Neural cell (in vitro differentiated cells): ENCODE data around the gene BRIP1. TPM values are rescaled to one million over a fixed set of nuclear protein-coding genes. Genes with fewer than 3 reads are reported as not detected.

ENCODE experiments used
- H2AFZ ChIP-seq: fragments of 200-600, 300-800 bp; sonication (generic), shearing (Covaris generic); 2 replicates; pipeline ENCODE4 v1.6.0; 2014; ENCODE audit warnings: low read depth, mild to moderate bottlenecking, antibody characterized with exemption, low read length, moderate library complexity
- H3F3A ChIP-seq: fragments of 200-600 bp; shearing (Covaris generic); 2 replicates; pipeline ENCODE4 v1.6.1; 2016; ENCODE audit warnings: mild to moderate bottlenecking, moderate library complexity, mixed read lengths, antibody characterized with exemption, low read length; ENCODE audit not compliant: insufficient read depth, poor library complexity, severe bottlenecking
- H3K27ac ChIP-seq: fragments of 200-600, 300-800 bp; sonication (generic), shearing (Covaris generic); 2 replicates; pipeline ENCODE4 v1.5.1; 2014; ENCODE audit warnings: mild to moderate bottlenecking, low read length, moderate library complexity
- H3K27me3 ChIP-seq: fragments of 300-800, 200-600 bp; sonication (generic), shearing (Covaris generic); 2 replicates; pipeline ENCODE4 v1.6.0; 2014; ENCODE audit warnings: mild to moderate bottlenecking, low read depth, low read length, moderate library complexity; ENCODE audit not compliant: insufficient read depth
- H3K36me3 ChIP-seq: fragments of 300-800, 200-600 bp; sonication (generic), shearing (Covaris generic); 2 replicates; pipeline ENCODE4 v1.5.1; 2014; ENCODE audit warnings: mild to moderate bottlenecking, antibody characterized with exemption, low read length, moderate library complexity; ENCODE audit not compliant: insufficient read depth
- H3K4me2 ChIP-seq: fragments of 300-800, 200-600 bp; sonication (generic), shearing (Covaris generic); 2 replicates; pipeline ENCODE4 v1.6.0; 2014; ENCODE audit warnings: mild to moderate bottlenecking, low read length
- H3K4me3 ChIP-seq: fragments of 300-800, 200-600 bp; sonication (generic), shearing (Covaris generic); 2 replicates; pipeline ENCODE4 v1.5.1; 2014; ENCODE audit warnings: mild to moderate bottlenecking, low read length, moderate library complexity
- H3K79me2 ChIP-seq: fragments of 200-600 bp; shearing (Covaris generic); replicated peaks from 2 replicates; pipeline ENCODE4 v1.6.0; 2014; ENCODE audit warnings: mild to moderate bottlenecking, low read length, moderate library complexity; ENCODE audit not compliant: insufficient read depth
- H3K9ac ChIP-seq: fragments of 300-800, 200-600 bp; sonication (generic), shearing (Covaris generic); 2 replicates; pipeline ENCODE4 v1.6.1; 2016; ENCODE audit warnings: mild to moderate bottlenecking, low read length, mixed read lengths
- H3K9me2 ChIP-seq: fragments of 200-600 bp; shearing (Covaris generic); 2 replicates; pipeline ENCODE4 v1.6.1; 2016; ENCODE audit warnings: mild to moderate bottlenecking, low read length, mixed read lengths; ENCODE audit not compliant: insufficient read depth
- H3K9me3 ChIP-seq: fragments of 200-600, 300-800 bp; sonication (generic), shearing (Covaris generic); 2 replicates; pipeline ENCODE4 v1.6.1; 2016; ENCODE audit warnings: mild to moderate bottlenecking, mixed run types, low read length, moderate library complexity, mixed read lengths
- H4K20me1 ChIP-seq: fragments of 200-600 bp; shearing (Covaris generic); 2 replicates; pipeline ENCODE4 v1.6.1; 2016; ENCODE audit warnings: mild to moderate bottlenecking, mixed run types; ENCODE audit not compliant: insufficient read depth
- EP300 ChIP-seq: fragments of 450-650 bp; conservative IDR thresholded peaks from 2 replicates; pipeline ENCODE4 v1.6.1; 2014; ENCODE audit warnings: antibody characterized with exemption, mild to moderate bottlenecking, moderate library complexity; ENCODE audit not compliant: poor library complexity, severe bottlenecking
- EZH2 ChIP-seq: fragments of 200-600, 300-800 bp; shearing (Covaris generic), sonication (generic); IDR thresholded peaks from 2 replicates; pipeline ENCODE4 v1.6.1; 2014; ENCODE audit warnings: antibody characterized with exemption, low read length, borderline replicate concordance, mild to moderate bottlenecking; ENCODE audit not compliant: insufficient read depth, poor library complexity, severe bottlenecking
- MXI1 ChIP-seq: fragments of 450-650 bp; conservative IDR thresholded peaks from 2 replicates; pipeline ENCODE4 v1.6.1; 2014; ENCODE audit warnings: antibody characterized with exemption, mild to moderate bottlenecking; ENCODE audit not compliant: poor library complexity, severe bottlenecking
- POLR2AphosphoS5 ChIP-seq: IDR thresholded peaks from 2 replicates; pipeline ENCODE4 v1.6.1; 2012
- RAD21 ChIP-seq: fragments of 450-650 bp; conservative IDR thresholded peaks from 2 replicates; pipeline ENCODE4 v1.6.1; 2014; ENCODE audit warnings: antibody characterized with exemption, mild to moderate bottlenecking, moderate library complexity
- SMC3 ChIP-seq: fragments of 450-650 bp; conservative IDR thresholded peaks from 2 replicates; pipeline ENCODE4 v1.6.1; 2014; ENCODE audit warnings: antibody characterized with exemption, mild to moderate bottlenecking, moderate library complexity; ENCODE audit not compliant: poor library complexity
- TAF1 ChIP-seq: IDR thresholded peaks from 2 replicates; pipeline ENCODE4 v1.6.1; 2012; ENCODE audit warnings: low read depth
- polyA plus RNA-seq: library from polyadenylated mRNA; depleted of rRNA; stranded (reverse); fragments of >200 nt; gene quantifications from 2 replicates; pipeline ENCODE4 v1.2.3, GENCODE V29; 2014
- TF ChIP-seq, protein P1 (sequence below): fragments of 450-650 bp; IDR thresholded peaks from 2 replicates; pipeline ENCODE4 v1.5.1; 2014; ENCODE audit warnings: antibody characterized with exemption, mild to moderate bottlenecking, moderate library complexity; ENCODE audit not compliant: poor library complexity, severe bottlenecking
- TF ChIP-seq, protein P2 (sequence below): IDR thresholded peaks from 2 replicates; pipeline ENCODE4 v1.6.1; 2012; ENCODE audit warnings: borderline replicate concordance

BRIP1 gene
- polyA plus RNA-seq, 1 donor from 2014 or later = 0.47 TPM

DNA sequence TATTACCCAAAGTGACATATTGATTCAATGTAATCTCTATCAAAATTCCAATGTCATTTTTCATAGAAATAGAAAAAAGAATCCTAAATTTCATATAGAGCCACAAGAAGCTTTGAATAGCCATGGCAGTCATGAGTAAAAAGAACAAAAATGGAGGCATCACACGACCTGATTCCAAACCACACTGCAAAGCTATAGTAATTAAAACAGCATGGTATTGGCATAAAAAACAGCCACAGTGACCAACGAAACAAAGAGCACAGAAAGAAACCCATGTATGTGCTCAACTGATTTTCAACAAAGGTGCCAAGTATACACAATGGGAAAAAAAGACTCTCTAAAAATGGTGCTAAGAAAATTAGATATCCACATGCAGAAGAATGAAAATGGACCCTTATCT, 101.5 kb downstream of the BRIP1 start:
- Histone ChIP-seq H3K27me3 (no peaks in the 10 kb centered on the region), H3K9me2 (no peaks in the 10 kb centered on the region), H3K9ac (no peak overlapping the region), H3K27ac (no peak overlapping the region), H3F3A (no peaks in the 10 kb centered on the region), H3K9me3 (no peaks in the 10 kb centered on the region), H3K36me3 (no peaks in the 10 kb centered on the region), H3K79me2 (no peaks in the 10 kb centered on the region), H4K20me1 (no peaks in the 10 kb centered on the region), H2AFZ (no peak overlapping the region), H3K4me3 (no peak overlapping the region), H3K4me2 (no peak overlapping the region)
- no peak for TF ChIP-seq RAD21
- TF ChIP-seq EP300 = no peak
- TF ChIP-seq POLR2AphosphoS5 = no peak
- TF ChIP-seq, protein P1, sequence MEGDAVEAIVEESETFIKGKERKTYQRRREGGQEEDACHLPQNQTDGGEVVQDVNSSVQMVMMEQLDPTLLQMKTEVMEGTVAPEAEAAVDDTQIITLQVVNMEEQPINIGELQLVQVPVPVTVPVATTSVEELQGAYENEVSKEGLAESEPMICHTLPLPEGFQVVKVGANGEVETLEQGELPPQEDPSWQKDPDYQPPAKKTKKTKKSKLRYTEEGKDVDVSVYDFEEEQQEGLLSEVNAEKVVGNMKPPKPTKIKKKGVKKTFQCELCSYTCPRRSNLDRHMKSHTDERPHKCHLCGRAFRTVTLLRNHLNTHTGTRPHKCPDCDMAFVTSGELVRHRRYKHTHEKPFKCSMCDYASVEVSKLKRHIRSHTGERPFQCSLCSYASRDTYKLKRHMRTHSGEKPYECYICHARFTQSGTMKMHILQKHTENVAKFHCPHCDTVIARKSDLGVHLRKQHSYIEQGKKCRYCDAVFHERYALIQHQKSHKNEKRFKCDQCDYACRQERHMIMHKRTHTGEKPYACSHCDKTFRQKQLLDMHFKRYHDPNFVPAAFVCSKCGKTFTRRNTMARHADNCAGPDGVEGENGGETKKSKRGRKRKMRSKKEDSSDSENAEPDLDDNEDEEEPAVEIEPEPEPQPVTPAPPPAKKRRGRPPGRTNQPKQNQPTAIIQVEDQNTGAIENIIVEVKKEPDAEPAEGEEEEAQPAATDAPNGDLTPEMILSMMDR = no peak
- TF ChIP-seq MXI1 = no peak
- TF ChIP-seq, protein P2, sequence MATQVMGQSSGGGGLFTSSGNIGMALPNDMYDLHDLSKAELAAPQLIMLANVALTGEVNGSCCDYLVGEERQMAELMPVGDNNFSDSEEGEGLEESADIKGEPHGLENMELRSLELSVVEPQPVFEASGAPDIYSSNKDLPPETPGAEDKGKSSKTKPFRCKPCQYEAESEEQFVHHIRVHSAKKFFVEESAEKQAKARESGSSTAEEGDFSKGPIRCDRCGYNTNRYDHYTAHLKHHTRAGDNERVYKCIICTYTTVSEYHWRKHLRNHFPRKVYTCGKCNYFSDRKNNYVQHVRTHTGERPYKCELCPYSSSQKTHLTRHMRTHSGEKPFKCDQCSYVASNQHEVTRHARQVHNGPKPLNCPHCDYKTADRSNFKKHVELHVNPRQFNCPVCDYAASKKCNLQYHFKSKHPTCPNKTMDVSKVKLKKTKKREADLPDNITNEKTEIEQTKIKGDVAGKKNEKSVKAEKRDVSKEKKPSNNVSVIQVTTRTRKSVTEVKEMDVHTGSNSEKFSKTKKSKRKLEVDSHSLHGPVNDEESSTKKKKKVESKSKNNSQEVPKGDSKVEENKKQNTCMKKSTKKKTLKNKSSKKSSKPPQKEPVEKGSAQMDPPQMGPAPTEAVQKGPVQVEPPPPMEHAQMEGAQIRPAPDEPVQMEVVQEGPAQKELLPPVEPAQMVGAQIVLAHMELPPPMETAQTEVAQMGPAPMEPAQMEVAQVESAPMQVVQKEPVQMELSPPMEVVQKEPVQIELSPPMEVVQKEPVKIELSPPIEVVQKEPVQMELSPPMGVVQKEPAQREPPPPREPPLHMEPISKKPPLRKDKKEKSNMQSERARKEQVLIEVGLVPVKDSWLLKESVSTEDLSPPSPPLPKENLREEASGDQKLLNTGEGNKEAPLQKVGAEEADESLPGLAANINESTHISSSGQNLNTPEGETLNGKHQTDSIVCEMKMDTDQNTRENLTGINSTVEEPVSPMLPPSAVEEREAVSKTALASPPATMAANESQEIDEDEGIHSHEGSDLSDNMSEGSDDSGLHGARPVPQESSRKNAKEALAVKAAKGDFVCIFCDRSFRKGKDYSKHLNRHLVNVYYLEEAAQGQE = no peak
- no peak for TF ChIP-seq TAF1
- no peak for TF ChIP-seq EZH2
- TF ChIP-seq SMC3 = no peak

DNA sequence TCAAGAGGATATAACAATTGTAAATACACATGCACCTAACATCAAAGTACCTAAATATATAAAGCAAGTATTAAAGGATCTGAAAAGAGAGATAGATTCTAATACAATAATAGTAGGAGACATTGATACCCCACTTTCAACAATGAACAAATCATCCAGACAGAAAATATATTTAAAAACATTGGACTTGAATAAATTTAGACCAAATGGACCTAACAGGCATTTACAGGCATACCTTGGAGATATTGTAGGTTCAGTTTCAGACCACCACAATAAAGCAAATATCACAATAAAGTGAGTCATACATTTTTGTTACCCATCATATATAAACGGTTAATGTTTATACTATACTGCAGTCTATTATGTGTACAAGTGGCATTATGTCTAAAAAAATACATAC, 104.0 kb downstream of the BRIP1 start:
- Histone ChIP-seq H3F3A (no peaks in the 10 kb centered on the region), H3K4me3 (no peak overlapping the region), H3K27ac (no peak overlapping the region), H3K4me2 (no peak overlapping the region), H2AFZ (no peak overlapping the region), H3K79me2 (no peaks in the 10 kb centered on the region), H4K20me1 (no peaks in the 10 kb centered on the region), H3K36me3 (no peaks in the 10 kb centered on the region), H3K27me3 (no peaks in the 10 kb centered on the region), H3K9ac (no peak overlapping the region), H3K9me3 (no peaks in the 10 kb centered on the region), H3K9me2 (no peaks in the 10 kb centered on the region)
- TF ChIP-seq MXI1 (no peak), POLR2AphosphoS5 (no peak), EP300 (no peak), SMC3 (no peak), TAF1 (no peak)
- TF ChIP-seq, protein P1 = no peak
